Stimulated activated CD8-positive, alpha-beta memory T cell treated with anti-CD3 and anti-CD28 coated beads, Interleukin-7, amount 100 ng/mL, for 4 hours (primary cell): ENCODE data around the gene RNU7-1.

ENCODE experiments used
- DNase-seq, 2 donors: peaks; one replicate each; pipeline ENCODE4 v3.0.0-alpha.2; 2020; ENCODE audit warnings: low read depth in 2 of 2

The RNU7-1 gene

DNA sequence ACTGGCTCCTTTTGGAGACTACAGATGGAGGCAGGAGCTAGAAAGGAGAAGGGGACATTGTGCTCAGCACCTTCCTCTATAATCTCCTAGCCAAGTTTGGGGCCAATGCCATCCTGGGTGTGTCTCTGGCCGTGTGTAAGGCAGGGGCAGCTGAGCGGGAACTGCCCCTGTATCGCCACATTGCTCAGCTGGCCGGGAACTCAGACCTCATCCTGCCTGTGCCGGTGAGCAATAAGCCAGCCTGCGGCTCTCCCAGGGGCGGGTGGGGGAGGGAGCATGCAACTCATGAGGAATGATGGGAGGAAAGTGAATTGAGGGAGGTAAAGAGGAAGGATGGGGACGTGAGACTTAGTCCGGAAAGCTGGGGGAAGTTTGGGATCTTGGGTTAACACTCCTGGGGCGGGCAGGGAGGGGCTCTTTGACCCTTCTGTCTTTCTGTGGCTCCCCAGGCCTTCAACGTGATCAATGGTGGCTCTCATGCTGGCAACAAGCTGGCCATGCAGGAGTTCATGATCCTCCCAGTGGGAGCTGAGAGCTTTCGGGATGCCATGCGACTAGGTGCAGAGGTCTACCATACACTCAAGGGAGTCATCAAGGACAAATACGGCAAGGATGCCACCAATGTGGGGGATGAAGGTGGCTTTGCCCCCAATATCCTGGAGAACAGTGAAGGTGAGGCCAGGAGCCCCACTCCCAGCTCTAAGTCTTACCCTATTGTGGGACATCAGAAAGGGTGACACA, 26.0 kb upstream of the RNU7-1 start:
- DNase-seq: no peak

DNA sequence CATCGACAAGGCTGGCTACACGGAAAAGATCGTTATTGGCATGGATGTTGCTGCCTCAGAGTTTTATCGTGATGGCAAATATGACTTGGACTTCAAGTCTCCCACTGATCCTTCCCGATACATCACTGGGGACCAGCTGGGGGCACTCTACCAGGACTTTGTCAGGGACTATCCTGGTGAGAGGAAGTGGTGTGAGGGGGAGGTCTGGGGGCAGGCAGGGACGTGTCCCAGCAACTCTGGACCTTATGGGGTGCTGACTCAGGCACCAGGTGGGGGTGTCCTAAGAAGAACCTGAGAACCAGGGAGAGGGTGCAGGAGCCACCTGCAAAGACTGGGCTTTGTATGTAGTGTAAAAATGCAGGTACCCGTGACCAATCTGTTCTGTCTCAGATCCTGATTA, 24.0 kb upstream of the RNU7-1 start:
- no peak for DNase-seq

GRCh38 chr12:6921539-6921938, 22.1 kb upstream of the RNU7-1 start:
- no peak for DNase-seq

DNA sequence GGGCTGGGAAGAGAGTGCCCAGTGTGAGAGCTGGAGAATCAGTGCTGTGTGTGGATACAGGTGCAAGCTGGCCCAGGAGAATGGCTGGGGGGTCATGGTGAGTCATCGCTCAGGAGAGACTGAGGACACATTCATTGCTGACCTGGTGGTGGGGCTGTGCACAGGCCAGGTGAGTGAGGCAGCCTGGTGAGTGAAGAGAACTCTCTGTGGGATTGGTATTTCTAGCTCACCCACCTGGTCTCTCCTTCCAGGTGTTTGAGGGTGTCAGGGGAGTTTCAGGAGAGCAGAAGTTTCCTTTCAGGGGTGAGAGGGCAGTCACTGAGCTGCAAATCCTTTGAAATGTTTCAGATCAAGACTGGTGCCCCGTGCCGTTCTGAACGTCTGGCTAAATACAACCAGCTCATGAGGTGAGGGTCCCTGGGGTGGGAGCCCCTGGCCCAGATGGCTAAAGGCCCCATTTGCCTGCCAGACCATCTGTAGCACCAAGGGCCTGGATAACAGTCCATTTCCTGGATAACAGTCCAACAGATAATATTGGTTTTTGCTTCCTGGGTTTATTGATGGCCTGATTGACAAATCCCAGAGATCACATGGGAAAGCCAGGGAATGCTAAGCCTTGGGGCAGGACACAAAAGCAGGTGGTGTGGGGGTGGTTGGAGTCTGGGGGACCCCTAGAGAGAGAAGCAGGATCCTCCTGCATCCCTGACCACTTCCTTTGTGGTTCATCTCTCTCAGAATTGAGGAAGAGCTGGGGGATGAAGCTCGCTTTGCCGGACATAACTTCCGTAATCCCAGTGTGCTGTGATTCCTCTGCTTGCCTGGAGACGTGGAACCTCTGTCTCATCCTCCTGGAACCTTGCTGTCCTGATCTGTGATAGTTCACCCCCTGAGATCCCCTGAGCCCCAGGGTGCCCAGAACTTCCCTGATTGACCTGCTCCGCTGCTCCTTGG, 21.3 kb upstream of the RNU7-1 start:
- no peak for DNase-seq

DNA sequence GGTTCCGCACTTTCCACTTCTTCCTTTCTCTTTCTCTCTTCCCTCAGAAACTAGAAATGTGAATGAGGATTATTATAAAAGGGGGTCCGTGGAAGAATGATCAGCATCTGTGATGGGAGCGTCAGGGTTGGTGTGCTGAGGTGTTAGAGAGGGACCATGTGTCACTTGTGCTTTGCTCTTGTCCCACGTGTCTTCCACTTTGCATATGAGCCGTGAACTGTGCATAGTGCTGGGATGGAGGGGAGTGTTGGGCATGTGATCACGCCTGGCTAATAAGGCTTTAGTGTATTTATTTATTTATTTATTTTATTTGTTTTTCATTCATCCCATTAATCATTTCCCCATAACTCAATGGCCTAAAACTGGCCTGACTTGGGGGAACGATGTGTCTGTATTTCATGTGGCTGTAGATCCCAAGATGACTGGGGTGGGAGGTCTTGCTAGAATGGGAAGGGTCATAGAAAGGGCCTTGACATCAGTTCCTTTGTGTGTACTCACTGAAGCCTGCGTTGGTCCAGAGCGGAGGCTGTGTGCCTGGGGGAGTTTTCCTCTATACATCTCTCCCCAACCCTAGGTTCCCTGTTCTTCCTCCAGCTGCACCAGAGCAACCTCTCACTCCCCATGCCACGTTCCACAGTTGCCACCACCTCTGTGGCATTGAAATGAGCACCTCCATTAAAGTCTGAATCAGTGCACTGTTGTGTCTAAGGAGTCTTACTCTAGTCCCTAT, 20.4 kb upstream of the RNU7-1 start:
- DNase-seq: no peak

- no peak for DNase-seq
Observed at GRCh38 chr12:6923851-6924250, 19.8 kb upstream of the RNU7-1 start.

DNA sequence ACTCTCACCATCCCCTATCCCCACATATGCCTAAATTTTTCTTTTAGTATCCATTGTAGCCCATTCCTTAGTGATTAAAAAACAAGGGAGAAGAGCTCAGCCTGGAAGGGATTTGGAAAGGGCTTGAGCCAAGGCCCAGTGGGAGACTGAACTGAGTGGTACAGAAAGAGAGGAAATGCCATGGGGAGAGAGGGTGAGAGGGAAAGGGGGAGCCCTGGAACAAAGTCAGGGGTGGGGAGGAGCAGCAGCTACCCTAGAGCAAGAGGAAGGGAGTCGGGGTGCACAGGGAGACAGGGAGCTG, 18.4 kb upstream of the RNU7-1 start:
- DNase-seq: no peak

- DNase-seq: no peak
Observed at GRCh38 chr12:6925540-6926279, 17.9 kb upstream of the RNU7-1 start.

DNA sequence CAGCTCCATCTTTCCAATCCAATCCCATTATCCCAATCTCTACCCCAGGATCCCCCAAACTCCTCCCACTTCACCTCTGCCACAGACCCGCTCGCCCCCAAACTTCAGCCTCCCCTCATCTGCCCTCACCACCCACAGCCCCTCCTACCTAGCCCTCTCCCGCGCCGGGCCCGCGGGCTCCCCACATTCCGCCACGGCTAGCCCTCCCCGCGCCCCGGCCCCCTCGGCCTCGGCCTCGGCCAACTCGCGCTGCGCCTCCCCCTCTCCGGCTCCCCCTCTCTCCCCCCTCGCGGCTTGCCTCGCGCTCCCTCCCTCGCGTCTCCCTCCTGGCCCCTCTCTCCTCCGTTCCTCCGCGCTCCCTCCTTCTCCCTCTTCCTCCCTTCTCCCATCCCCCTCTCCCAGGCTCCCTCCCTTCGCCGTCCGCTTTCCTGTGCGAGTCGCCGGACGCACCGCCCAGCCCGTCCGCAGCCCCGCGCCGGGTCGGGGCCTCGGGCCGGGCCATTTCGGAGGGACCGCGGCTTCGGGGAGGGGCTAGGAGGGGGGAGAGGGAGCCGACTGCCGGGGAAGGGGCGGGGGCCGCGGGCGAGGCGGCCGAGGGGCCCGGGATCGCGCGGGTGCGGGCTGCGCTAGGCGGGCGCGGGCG, 16.1 kb upstream of the RNU7-1 start, which contains the start of gene ATN1:
Gene ATN1 (plus strand): TSS at position 581 of the 643 bp plus-strand sequence. CDS start 6,043 bp downstream, outside the sequence.
- DNase-seq: peak in 1 of 2 donors; percentile 38

- no peak for DNase-seq
Observed at GRCh38 chr12:6928022-6928702, 15.5 kb upstream of the RNU7-1 start.

- DNase-seq: no peak
Observed at GRCh38 chr12:6928703-6929407, 14.8 kb upstream of the RNU7-1 start.

GRCh38 chr12:6929466-6930452, 13.9 kb upstream of the RNU7-1 start:
- DNase-seq: no peak

- DNase-seq: no peak
Observed at GRCh38 chr12:6932766-6933165, 10.8 kb upstream of the RNU7-1 start.

- no peak for DNase-seq
Observed at GRCh38 chr12:6934110-6934509, 9.5 kb upstream of the RNU7-1 start.

DNA sequence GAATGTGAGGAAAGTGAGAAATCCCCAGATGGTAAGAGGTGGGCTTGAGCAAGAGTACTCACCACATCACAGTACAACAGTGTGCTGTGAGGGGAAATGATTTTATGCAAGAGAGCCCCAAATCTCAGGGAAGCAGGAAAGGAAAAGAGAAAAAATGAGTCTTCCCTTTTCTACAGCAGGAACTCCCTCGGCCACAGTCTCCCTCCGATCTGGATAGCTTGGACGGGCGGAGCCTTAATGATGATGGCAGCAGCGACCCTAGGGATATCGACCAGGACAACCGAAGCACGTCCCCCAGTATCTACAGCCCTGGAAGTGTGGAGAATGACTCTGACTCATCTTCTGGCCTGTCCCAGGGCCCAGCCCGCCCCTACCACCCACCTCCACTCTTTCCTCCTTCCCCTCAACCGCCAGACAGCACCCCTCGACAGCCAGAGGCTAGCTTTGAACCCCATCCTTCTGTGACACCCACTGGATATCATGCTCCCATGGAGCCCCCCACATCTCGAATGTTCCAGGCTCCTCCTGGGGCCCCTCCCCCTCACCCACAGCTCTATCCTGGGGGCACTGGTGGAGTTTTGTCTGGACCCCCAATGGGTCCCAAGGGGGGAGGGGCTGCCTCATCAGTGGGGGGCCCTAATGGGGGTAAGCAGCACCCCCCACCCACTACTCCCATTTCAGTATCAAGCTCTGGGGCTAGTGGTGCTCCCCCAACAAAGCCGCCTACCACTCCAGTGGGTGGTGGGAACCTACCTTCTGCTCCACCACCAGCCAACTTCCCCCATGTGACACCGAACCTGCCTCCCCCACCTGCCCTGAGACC, 8.0 kb upstream of the RNU7-1 start:
- DNase-seq: no peak

DNA sequence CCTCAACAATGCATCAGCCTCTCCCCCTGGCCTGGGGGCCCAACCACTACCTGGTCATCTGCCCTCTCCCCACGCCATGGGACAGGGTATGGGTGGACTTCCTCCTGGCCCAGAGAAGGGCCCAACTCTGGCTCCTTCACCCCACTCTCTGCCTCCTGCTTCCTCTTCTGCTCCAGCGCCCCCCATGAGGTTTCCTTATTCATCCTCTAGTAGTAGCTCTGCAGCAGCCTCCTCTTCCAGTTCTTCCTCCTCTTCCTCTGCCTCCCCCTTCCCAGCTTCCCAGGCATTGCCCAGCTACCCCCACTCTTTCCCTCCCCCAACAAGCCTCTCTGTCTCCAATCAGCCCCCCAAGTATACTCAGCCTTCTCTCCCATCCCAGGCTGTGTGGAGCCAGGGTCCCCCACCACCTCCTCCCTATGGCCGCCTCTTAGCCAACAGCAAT, 7.4 kb upstream of the RNU7-1 start:
- DNase-seq: no peak

- DNase-seq: peak in 1 of 2 donors; percentile 64
Observed at GRCh38 chr12:6936636-6937480, 6.8 kb upstream of the RNU7-1 start.
